GM19452 (cell line): ENCODE data around the gene CLEC18A.
"Not testable (repeated sequence)": the region's sequence is repeated elsewhere in the genome, so short reads cannot be mapped to it uniquely, and the experiment has no call there.

Experiments used
- ATAC-seq: cut with Tn5 transposase; IDR thresholded peaks from one replicate; pipeline ENCODE4 v1.9.1; 2021; ENCODE audit not compliant: unreplicated experiment

CLEC18A gene

DNA sequence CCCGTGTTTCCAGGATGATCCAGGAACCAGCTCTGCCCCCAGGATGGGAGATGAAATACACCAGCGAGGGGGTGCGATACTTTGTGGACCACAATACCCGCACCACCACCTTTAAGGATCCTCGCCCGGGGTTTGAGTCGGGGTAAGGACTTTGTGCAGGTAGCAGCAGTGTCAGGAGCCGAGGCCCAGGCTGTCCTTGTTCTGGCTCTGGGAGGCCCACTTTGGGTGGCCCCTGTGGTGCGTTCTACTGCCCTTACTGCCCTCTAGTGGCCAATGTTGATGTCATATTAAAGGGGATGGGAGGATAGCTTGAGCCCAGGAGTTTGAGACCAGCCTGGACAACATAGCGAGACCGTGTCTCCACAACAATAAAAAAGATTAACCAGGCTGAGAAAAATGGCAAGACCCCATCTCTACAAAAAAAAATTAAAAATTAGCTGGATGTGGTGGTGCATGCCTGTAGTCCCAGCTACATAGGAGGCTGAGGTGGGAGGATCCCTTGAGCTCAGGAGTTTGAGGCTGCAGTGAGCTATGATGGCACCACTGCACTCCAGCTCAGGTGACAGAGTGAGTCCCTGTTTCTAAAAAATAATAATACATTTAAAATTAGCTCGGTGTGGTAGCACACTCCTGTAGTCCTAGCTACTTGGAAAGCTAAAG lies 20.9 kb upstream of the CLEC18A start:
- no peak for ATAC-seq

DNA sequence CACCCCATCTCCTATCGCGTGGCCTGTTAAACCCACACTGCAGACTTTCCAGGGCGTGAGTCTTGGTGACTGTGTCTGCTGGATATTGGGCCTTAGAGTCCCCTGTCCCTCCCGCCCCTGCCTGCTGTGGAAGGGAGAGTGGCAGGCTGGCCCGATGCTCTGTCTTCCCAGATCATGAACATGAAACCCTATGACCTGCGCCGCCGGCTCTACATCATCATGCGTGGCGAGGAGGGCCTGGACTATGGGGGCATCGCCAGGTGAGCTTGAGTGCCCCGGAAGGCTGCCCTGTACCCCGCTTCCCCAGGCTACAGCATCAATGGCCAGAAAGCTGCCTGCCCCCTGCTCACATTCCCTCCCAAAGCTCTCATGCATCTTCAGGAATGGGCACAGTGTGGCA lies 19.5 kb upstream of the CLEC18A start:
- no peak for ATAC-seq

DNA sequence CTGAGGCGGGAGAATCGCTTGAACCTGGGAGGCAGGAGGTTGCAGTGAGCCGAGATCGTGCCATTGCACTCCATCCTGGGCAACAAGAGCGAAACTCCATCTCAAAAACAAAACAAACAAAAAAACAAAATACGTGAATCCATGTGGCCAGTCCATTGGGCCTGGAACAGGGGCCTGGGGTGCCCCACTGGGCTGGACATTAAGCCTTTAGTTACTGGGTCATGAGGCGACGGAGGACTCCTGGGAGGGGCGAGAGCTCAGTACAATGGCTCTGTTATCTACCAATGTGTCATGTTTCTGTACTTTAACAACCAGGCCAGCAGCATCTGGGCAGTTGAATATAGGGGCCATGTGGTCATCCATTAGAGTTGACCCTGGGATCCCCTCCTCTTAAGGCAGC lies 18.9 kb upstream of the CLEC18A start:
- ATAC-seq = no peak

DNA sequence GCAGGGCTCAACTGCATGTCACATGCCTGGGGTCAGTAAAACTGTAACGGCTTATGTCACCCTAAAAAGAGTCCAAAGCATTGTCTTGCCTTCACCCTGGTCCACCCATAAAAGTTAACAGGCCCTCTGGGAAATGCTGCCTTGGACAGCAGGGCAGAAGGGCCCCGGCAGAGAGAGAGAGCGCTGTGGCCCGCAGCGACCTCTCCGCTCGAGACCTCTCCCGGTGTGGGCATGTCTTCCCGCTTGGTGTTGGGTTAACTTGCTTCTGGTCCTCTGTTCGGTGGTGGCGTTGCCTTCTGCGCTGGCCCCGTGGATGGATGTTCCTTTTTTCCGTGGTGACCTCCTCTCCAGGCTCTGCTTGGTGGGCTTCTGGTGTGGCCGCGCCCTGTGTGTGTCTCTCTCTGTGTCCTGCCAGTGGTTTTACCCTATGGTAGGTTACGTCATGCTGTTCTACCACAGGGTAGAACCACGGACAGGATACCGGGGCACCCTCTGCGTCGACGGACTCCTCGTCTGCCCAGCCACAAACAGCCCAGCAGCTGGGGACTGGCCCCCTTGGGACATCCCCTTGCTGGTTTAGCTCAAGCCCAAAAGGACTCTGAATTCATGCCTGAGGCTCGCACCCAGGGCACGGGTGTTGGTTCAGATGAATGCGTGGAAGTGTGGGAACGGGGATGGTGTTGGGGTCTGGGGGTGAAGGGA lies 18.3 kb upstream of the CLEC18A start:
- no peak for ATAC-seq

DNA sequence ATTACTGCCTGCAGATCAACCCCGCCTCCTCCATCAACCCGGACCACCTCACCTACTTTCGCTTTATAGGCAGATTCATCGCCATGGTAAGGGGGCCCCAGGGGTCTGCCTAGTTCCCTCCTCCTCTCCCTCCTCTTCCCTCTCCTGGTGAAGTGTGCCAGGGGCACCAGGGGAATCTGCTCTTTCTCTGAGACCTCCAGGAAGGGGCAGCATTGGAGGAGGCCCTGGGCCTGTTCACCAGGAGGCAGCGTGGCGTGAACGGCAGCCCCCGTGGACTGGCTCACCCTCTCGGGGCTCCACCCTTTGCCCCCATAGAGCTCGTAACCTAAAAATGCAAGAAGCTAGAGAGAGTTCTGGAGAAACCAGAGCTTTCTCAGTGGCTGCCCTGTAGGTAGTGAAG lies 17.1 kb upstream of the CLEC18A start:
- no peak for ATAC-seq

DNA sequence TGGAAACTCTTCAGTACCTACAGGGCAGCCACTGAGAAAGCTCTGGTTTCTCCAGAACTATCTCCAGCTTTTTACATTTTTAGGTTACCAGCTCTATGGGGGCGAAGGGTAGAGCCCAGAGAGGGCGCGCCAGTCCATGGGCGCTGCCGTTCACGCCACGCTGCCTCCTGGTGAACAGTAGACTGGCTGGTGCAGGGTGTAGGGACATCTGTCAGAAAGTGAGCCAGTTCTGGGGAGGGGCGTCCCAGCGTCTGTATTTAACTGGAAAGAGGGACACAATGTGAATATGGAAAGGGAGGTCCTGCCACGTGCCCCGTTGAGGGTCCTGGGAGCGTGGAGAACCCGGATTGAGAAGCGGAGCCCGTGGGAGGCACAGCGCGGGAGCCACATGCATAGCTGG lies 16.4 kb upstream of the CLEC18A start:
- no peak for ATAC-seq

DNA sequence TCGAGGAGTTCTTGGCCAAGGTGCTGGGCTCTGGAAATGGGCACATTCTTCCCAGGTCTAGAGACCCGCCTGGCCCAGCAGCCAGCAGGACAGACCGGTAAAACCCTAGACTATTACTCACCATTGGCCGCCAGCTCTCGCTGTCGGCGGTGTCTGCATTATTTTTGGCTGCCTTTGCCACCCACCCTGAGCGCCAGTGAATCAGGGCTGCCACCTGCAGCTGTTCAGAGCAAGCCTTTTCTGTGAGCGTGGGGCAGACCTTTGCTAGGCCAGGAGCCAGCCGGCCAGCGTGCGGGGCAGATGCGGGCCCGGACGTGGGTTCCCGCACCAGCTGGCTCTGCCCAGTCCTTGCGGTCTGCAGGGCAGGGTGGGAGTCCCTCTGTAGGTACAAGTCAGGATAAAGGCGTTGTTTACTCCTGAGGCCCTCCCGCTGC lies 15.8 kb upstream of the CLEC18A start:
- ATAC-seq = no peak

DNA sequence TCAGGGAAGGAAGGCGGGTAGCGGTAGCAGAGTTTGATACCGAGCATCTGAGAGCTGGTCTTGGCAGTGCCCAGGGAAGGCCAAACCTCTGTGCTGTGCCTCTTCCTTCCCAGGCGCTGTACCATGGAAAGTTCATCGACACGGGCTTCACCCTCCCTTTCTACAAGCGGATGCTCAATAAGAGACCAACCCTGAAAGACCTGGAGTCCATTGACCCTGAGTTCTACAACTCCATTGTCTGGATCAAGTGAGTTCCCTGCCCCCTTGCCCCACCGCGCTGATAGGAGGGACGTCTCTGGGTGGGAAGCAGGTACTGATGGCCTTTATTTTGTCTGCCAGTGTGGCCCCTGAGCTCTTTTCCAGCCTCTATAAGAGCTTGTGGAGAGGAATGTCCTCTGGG lies 15.4 kb upstream of the CLEC18A start:
- ATAC-seq = no peak

DNA sequence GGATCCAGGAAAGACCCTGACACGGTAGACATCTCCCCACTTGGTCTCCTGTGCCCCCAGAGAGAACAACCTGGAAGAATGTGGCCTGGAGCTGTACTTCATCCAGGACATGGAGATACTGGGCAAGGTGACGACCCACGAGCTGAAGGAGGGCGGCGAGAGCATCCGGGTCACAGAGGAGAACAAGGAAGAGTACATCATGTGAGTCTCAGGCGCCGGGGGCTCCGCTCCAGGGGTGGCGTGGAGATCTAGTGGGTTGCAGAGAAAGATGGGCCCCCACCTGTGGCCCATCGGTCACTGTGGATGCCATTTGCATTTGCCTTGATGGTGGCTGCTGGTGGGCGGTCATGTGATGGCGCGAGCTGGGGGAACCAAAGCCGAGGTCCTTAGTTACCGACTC lies 14.9 kb upstream of the CLEC18A start:
- ATAC-seq = no peak

DNA sequence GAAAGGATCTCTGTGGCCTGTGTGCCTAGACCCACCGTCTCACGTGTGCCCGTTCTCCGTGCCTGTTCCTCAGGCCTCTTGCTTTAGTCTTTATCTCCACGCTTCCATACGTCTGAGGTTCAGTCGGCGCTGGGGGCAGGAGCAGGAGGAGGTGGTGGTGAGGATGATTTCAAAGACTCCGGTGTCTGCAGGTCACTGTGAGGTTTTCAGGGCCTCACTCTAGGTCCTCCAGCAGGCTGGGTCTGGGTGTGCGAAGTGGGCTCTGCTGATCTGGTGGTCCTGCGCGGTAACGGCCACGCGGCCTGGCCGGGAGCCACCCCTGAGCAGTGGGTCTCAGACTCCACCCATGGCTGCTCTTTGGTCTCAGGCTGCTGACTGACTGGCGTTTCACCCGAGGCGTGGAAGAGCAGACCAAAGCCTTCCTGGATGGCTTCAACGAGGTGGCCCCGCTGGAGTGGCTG lies 14.4 kb upstream of the CLEC18A start:
- no peak for ATAC-seq

DNA sequence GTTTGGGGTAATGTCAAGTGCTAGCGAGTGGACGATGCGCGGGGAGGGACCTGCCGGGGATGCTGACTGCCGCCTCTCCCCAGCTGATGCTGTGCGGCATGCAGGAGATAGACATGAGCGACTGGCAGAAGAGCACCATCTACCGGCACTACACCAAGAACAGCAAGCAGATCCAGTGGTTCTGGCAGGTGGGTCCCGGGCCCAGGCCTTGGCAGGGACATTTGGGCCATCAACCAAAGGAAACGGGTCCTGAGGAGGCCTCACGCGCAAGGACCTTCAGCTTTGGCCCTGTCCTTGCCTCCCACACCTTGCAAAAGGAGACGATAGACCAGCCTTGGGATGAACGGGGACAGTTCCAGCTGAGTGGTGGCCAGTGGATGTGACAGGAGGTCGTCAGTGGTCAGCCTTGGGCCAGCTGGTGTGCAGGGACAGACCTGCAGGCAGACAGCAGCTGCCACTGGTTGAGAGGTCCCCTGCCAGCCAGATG lies 13.6 kb upstream of the CLEC18A start:
- no peak for ATAC-seq

DNA sequence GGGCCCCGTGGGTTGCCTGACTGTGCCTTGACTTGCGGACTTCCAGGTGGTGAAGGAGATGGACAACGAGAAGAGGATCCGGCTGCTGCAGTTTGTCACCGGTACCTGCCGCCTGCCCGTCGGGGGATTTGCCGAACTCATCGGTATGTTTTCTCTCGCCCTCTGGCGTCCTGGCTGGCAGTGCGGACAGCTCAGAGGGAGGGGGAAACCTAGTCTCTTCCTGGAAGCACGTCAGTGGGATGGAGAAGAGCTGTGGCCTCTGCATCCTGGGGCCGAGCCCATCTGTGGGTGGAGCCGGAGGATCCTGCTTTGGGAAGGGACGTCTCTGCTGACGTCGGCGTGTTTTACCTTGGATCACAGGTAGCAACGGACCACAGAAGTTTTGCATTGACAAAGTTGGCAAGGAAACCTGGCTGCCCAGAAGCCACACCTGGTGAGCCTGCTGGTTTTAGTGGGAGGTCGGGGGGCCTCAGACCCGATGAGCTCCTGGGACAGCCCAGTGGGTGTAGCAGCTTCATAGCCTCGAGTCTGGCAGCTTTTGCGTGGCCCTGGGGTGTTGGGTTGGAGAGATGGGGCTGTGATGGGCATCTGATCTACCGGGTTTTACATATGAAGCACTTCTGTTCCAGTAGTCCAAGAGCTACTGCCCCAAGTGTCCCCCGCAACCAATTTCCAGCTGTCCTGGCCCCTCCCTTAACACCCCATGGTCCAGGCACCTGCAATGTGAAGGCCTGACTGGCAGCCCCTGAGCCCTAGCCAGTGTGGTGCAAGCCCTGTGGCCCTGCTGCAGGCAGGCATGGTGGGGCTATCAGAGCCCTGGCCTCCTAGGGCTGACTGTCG lies 11.9 kb upstream of the CLEC18A start:
- ATAC-seq = no peak

DNA sequence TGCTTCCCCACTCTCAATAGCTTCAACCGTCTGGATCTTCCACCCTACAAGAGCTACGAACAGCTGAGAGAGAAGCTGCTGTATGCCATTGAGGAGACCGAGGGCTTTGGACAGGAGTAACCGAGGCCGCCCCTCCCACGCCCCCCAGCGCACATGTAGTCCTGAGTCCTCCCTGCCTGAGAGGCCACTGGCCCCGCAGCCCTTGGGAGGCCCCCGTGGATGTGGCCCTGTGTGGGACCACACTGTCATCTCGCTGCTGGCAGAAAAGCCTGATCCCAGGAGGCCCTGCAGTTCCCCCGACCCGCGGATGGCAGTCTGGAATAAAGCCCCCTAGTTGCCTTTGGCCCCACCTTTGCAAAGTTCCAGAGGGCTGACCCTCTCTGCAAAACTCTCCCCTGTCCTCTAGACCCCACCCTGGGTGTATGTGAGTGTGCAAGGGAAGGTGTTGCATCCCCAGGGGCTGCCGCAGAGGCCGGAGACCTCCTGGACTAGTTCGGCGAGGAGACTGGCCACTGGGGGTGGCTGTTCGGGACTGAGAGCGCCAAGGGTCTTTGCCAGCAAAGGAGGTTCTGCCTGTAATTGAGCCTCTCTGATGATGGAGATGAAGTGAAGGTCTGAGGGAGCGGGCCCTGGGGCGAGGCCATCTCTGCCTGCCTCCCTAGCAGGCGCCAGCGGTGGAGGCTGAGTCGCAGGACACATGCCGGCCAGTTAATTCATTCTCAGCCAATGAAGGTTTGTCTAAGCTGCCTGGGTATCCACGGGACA lies 11.1 kb upstream of the CLEC18A start:
- ATAC-seq = no peak

DNA sequence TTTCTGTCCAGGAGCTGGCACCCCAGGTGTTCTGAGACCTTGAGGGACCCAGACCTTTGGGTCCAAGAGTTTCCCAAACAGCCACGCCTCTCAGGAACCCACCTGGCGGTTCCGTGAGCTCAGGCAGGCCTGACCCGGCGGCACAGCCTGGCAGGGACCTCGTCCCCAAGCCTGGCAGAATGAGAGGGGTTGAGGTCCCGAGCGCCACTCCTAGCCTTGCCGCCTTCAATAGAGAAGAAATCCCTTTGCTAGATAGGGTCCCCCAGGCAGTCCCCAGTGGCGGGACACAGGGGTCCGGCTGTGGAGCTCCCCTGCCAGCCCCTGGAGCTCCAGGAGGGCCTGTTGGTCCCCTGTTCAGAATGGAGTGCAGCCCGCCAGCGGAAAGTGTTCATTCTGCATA lies 10.5 kb upstream of the CLEC18A start:
- no peak for ATAC-seq

DNA sequence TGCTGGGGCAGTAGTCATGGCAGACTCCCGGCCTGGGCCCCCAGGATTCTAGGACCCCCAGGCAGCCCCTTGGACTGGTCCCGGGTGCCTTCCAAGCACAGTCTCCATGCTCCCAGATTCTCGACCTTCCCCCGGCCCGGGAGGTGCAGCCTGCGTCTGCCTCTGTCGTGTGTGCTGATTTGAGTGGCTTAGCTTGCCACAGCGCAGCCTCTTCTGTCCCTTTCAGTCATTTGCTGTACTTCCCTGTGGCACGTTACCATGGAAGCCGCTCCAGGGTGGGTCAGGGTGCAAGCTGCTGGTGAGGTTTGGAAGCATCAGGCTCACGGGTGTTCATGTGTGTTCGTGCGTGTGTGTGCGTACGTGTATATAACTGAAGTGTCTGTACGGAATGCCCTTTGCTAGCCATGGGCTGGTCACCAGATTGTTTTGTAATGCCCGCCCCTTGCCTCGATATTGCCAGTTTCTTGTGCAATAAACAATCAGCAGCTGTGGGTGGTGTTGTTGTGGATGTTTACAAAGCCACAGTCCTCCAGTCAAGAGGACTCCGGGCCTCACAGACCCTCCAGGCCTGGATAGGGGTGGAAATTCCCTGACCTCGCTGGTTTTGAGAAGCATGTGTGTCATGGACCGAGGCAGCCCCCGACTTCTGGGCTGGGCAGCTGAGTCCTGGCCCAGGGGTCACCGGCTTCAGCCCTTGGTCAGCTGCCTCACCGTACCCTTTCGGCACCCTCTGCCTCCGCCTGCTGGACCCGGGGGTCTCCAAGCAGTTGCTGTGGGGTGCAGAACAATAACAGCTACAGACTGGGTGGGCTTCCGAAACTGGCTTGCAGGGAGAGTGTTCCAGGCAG lies 9.7 kb upstream of the CLEC18A start:
- no peak for ATAC-seq

DNA sequence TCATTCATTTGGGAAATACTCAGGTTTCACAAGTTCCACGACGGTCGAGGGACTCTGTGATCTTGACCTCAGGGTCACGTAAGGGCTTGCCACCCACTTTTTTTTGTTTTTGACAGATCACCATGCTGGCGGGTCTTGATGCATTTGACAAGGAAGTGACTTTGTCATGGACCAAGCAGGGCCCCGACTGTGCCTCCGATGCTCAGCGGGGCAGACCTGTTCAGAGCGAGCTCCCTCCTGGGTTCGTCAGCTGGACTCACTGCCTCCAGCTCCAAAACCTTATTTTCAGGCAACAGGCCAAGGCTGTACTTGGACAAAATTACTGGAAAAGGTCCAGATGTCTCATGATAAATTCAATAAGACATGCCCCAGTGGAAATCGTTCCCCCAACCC lies 9.0 kb upstream of the CLEC18A start:
- no peak for ATAC-seq

DNA sequence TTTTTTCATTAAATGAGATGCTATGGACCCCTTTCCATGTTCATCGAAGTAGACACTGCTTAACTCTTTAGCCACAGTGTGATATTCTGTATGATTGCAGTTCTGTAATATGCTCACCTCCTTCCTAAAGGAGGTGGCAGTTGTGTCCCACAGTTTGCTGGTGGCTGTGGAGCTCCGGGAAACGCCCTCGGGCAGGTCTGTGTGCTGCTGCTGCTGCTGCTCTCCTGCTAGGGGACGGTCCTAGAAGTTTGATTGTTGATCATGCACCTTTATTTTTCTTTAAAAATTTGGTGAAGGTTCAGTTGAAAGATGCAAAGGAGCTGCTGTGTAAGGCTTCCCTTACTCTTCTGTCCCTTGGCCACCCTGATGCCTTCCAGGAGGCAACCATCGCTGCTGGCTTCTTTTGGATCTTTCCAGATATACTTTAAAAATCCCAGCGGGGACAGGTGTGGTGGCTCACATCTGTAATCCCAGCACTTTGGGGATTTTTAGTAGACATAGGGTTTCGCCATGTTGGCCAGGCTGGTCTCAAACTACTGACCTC lies 8.4 kb upstream of the CLEC18A start:
- ATAC-seq = no peak

DNA sequence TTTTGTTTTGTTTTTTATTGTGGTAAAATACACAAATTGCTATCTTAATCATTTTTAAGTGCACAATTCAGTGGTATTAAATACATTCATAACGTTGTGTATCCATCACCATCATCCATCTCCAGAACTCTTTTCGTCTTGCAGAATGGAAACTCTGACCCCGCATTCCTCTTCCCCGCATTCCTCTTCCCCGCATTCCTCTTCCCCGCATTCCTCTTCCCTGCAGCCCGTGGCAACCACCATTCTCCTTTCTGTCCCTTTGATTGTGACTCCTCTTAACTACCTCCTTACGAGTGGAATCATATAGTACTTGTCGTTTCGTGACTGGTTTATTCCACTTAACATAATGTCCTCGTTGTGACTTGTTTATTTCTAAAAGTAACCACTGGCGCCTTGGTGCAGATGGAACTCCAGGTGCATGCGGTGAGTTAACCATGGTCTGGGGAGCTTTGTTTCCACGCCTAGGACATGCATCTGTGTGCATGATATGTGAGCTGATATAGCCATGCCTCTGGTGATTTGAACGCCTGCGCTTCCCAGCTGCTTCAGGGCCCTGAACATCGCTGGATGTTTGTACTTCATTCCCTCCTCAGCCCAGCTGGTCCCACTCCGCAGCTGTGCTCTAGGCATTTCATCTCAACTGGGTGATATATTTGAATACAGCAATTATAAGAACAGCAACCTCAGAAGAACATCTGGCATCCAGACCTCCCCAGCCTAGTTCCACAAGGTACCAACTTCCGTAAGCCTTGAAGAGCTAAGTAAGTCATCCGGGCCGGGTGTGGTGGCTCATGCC lies 7.7 kb upstream of the CLEC18A start:
- not testable (repeated sequence) for ATAC-seq

DNA sequence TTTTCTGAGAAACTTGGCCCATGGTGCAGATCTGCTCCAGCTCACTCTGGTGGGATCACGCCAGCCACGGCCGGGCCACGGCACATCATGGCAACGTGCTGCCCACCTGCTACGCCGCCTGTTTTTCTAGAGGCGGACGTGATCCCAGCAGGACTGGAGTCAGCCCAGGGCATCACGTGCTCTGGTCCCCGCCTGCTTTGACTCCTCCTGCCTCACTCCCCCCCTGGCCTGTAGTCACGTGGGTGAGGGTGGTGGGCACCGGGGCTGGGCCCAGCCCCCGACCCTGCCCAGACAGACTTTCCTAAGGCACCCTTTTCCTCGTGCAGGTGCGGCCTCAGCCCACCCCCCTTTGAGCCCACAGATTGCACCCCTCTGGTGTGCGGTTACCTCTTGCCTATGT lies 723 bp upstream of the CLEC18A start:
- ATAC-seq = not testable (repeated sequence)
